Keratinocyte (primary cell): ENCODE results near the gene TMEM150A. TPM values are rescaled to one million over a fixed set of nuclear protein-coding genes. Genes with fewer than 3 reads are reported as not detected.
A peak's percentile ranks its signal among the peaks of the same experiment; 100 is the strongest.

Source experiments
- DNase-seq: peaks from one replicate; pipeline ENCODE4 v3.0.0-alpha.2; 2011; ENCODE audit warnings: low read depth, missing footprints, low spot score
- FAIRE-seq: peaks from 2 replicates; lab custom pipeline; 2011; peaks lifted over from hg19 to GRCh38; lab: Jason Lieb, UNC
- H2AFZ ChIP-seq: 2 replicates; pipeline ENCODE4 v1.6.0; 2012; ENCODE audit warnings: low read length, control low read depth, inconsistent platforms; ENCODE audit not compliant: control insufficient read depth
- H3K27ac ChIP-seq: 2 replicates; pipeline ENCODE4 v1.5.1; 2011; ENCODE audit warnings: low read length; ENCODE audit not compliant: control insufficient read depth, insufficient read depth
- H3K27me3 ChIP-seq: 3 replicates; pipeline ENCODE4 v1.6.0; 2011; ENCODE audit warnings: low read length; ENCODE audit not compliant: control insufficient read depth, insufficient read depth; ENCODE audit errors: extremely low read depth
- H3K36me3 ChIP-seq, 2 experiments: 2 replicates in 1 of 2; 3 replicates in 1 of 2; pipeline ENCODE4 v1.5.1; 2011; ENCODE audit warnings: low read length in 2 of 2, mild to moderate bottlenecking in 1 of 2; ENCODE audit not compliant: control insufficient read depth in 2 of 2, insufficient read depth in 2 of 2; ENCODE audit errors: extremely low read depth in 1 of 2
- H3K4me1 ChIP-seq: 3 replicates; pipeline ENCODE4 v1.5.1; 2011; ENCODE audit warnings: low read length; ENCODE audit not compliant: control insufficient read depth, insufficient read depth; ENCODE audit errors: extremely low read depth
- H3K4me2 ChIP-seq: 3 replicates; pipeline ENCODE4 v1.6.0; 2011; ENCODE audit warnings: low read depth, low read length; ENCODE audit not compliant: control insufficient read depth, insufficient read depth; ENCODE audit errors: extremely low read depth
- H3K4me3 ChIP-seq, 3 experiments: fragments of 200-600 bp in 1 of 3; sonication (generic) in 1 of 3; 2 replicates in 2 of 3; 3 replicates in 1 of 3; pipeline ENCODE4 v1.5.1; 2011 to 2016; ENCODE audit warnings: low read length in 3 of 3, mild to moderate bottlenecking in 3 of 3, control low read depth in 2 of 3, inconsistent platforms in 1 of 3, low read depth in 1 of 3, mixed read lengths in 1 of 3, mixed run types in 1 of 3, moderate library complexity in 1 of 3; ENCODE audit not compliant: control insufficient read depth in 2 of 3, insufficient read depth in 2 of 3; ENCODE audit errors: extremely low read depth in 1 of 3
- H3K79me2 ChIP-seq: 2 replicates; pipeline ENCODE4 v1.6.0; 2012; ENCODE audit warnings: low read length; ENCODE audit not compliant: control insufficient read depth, insufficient read depth
- H3K9ac ChIP-seq: 3 replicates; pipeline ENCODE4 v1.6.0; 2011; ENCODE audit warnings: low read length; ENCODE audit not compliant: control insufficient read depth, insufficient read depth; ENCODE audit errors: extremely low read depth
- H3K9me1 ChIP-seq: 3 replicates; pipeline ENCODE4 v1.6.0; 2011; ENCODE audit warnings: low read length; ENCODE audit not compliant: control insufficient read depth, insufficient read depth; ENCODE audit errors: extremely low read depth
- H3K9me3 ChIP-seq: 2 replicates; pipeline ENCODE4 v1.5.1; 2012; ENCODE audit warnings: low read depth, low read length; ENCODE audit not compliant: control insufficient read depth
- H4K20me1 ChIP-seq: 3 replicates; pipeline ENCODE4 v1.6.0; 2011; ENCODE audit warnings: low read length; ENCODE audit not compliant: control insufficient read depth, insufficient read depth; ENCODE audit errors: extremely low read depth
- CTCF ChIP-seq, 3 experiments: IDR thresholded peaks in 1 of 3; conservative IDR thresholded peaks in 1 of 3; optimal IDR thresholded peaks in 1 of 3; 2 replicates in 2 of 3; 3 replicates in 1 of 3; pipeline versions ENCODE3 to v1.5.1; 2011; ENCODE audit warnings: low read length in 3 of 3, mild to moderate bottlenecking in 3 of 3, moderate library complexity in 2 of 3, control low read depth in 1 of 3, inconsistent platforms in 1 of 3; ENCODE audit not compliant: insufficient read depth in 2 of 3; ENCODE audit errors: extremely low read depth in 1 of 3
- EZH2 ChIP-seq: IDR thresholded peaks from one replicate; pipeline ENCODE4 v1.6.1; 2012; ENCODE audit warnings: inconsistent platforms, mild to moderate bottlenecking, low read length, moderate library complexity
- dilution Hi-C: fragments of 300-500 bp; cut with MboI; formaldehyde crosslinking; loops from one replicate; pipeline ENCODE4 v1.7.0; 2020; ENCODE audit warnings: low sequenced_read_pairs; ENCODE audit not compliant: extremely low pct_ligation_motif_present
- polyA plus RNA-seq, 5 experiments: library from polyadenylated mRNA; depleted of rRNA in 3 of 5; stranded (reverse) in 3 of 5; stranded (forward) in 1 of 5; unstranded in 1 of 5; fragments of >200 nt; gene quantifications; 1 replicate in 1 of 5; 2 replicates in 3 of 5; 3 replicates in 1 of 5; pipeline versions ENCODE4 v1.2.1 to v1.2.3, GENCODE V29; 2011 to 2012; ENCODE audit warnings: missing spikeins in 2 of 5, low read depth in 1 of 5, low replicate concordance in 1 of 5

Gene TMEM150A
- polyA plus RNA-seq, 1 donor (not counting 4 experiments of a cell fraction or from before 2014, with no cell fraction given), result 7.7 TPM

- Histone ChIP-seq H3K79me2 (peaks cover 20% of the 10 kb centered on the region), H3K9me3 (no peaks in the 10 kb centered on the region), H4K20me1 (no peaks in the 10 kb centered on the region), H3K36me3 (peaks cover 15 to 24% of the 10 kb centered on the region in 2 experiments), H3K4me2 (peak overlapping the region; percentile 99), H3K27ac (peak overlapping the region; percentile 64), H3K4me1 (peaks cover 23% of the 10 kb centered on the region), H2AFZ (peak overlapping the region; percentile 64), H3K4me3 (peak overlapping the region; percentile 74 to 94 (median 94)), H3K9me1 (no peaks in the 10 kb centered on the region), H3K27me3 (no peaks in the 10 kb centered on the region), H3K9ac (peak overlapping the region; percentile 74)
- DNase-seq (no peak), FAIRE-seq (no peak)
- dilution Hi-C loops, result no loop called here
- no peak for TF ChIP-seq EZH2
These were observed 24.0 kb downstream of the TMEM150A start for GRCh38 chr2:85578243-85579180.

GRCh38 chr2:85577386-85578242 is 24.9 kb downstream of the TMEM150A start, which contains the start of gene VAMP8:
VAMP8 (plus strand) TSS chr2:85577586; CDS start chr2:85577647, 61 bp downstream.
- Histone ChIP-seq H3K9me1 (no peaks in the 10 kb centered on the region), H2AFZ (peak within 1 kb of the TSS; percentile 64), H3K79me2 (peaks cover 20% of the 10 kb centered on the region), H3K27me3 (no peaks in the 10 kb centered on the region), H3K9me3 (no peaks in the 10 kb centered on the region), H3K4me1 (peaks cover 23% of the 10 kb centered on the region), H3K4me3 (peak within 1 kb of the TSS; percentile 74 to 94 (median 94)), H3K36me3 (peaks cover 15 to 24% of the 10 kb centered on the region in 2 experiments), H4K20me1 (no peaks in the 10 kb centered on the region), H3K9ac (peak within 1 kb of the TSS; percentile 74), H3K4me2 (peak within 1 kb of the TSS; percentile 99), H3K27ac (peak within 1 kb of the TSS; percentile 64)
- FAIRE-seq (peak; percentile 66), DNase-seq (peak; percentile 62)
- dilution Hi-C loops, result no loop called here
- TF ChIP-seq CTCF (optimal IDR thresholded peaks at IDR 0.05 in 1 of 3, IDR thresholded peaks at IDR 0.05 in 1 of 3, conservative IDR thresholded peaks at IDR 0.05 in 1 of 3; ENCODE audit: extremely low read depth in 1 of 3, insufficient read depth in 2 of 3, low read length in 3 of 3) (no peak), EZH2 (no peak)
